Activated CD4-positive, alpha-beta T cell treated with anti-CD3 and anti-CD28 coated beads, Interleukin-2, amount 50 U/mL, for 16 hours (primary cell): ENCODE results near the gene KANSL1L.
"Not testable (repeated sequence)": the region's sequence is repeated elsewhere in the genome, so short reads cannot be mapped to it uniquely, and the experiment has no call there.

Source experiments
- DNase-seq: peaks from one replicate; pipeline ENCODE4 v3.0.0-alpha.2; 2020

Gene KANSL1L

DNA sequence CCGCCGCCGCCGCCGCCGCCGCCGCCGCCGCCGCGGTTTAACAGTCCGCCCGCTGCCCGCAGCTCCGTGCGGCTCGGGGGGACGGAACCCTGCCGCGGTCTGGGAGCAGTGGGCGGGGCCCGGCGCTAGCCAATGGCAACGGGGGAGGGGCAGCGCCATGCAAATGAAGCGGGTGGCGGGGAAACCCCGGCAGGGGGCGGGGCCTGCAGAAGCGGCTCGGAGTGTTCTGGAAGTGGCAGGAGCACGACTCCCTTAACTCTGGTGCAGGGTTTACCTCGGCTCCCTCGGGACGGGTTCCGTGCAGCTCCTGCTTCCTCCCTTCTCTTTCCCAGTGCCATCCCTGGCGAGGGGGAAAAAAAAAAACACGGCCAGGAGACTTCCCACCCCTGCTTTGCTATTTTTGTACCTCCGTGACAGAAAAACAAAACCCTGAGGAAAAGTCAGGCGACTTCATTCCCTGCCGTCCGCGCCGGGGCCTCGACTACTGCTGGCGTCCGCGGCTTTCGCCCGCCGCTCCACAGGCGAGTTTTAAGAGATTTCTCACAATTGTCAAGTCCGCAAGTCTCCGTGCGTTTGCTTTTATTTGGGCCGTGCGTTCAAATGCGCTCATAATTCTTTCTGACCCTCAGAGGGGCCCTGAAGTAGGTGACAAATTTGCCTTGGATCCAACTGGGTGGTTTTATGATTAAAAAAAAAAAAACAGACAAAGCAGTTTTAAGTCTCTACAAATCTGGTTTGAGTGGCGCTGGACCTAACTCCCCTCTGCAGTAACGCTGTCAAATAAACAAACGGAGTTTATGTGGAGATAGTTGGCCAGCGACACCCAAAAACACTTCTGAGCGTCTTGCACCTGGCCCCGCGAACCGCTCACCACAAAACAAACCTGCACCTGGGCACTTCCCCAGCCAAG is at the start of gene KANSL1L:
TSS of gene KANSL1L (minus strand) at position 101 of the 910 bp plus-strand sequence. CDS start 16,827 bp downstream, outside the sequence.
- peak; percentile 96 for DNase-seq

DNA sequence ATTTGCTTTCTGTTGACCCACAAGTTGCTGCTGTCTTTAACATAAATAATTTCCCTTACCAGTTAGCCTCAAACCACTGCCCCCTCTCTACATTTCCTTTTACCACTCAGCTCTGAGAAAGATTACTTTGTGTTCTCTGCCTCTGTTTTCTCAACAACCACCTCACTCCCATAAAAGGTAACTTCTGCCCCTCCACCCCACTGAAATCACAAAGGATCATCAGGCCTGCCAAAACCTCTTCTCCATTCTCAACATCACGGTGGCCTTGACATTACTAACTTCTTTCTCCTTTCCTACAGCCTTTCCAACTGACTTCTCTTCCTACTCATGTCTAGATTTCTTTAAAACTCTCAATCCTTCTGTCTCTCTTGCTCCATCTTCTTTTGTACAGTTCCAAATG is 43.9 kb upstream of the KANSL1L start:
- DNase-seq = no peak

- no peak for DNase-seq
Measured at GRCh38 chr2:210210185-210210584, 39.0 kb upstream of the KANSL1L start.

DNA sequence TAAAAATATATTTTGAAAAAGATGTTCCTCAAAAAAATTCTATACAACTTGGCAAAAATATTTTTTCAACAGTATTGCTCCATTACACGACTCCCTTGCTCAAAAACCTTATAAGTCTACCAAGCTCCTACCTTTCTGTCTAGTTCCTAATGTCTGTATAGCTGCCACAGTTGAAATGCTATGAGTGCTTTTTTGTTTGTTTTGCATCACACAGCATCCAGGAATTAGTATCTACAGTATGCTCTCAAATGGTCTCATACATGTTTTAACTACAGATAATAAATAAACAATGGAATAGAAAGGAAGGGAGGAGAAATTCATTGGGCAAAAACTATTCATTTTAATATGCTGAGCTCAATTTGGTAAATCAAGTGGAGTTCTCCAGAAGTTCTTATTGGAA is 36.7 kb upstream of the KANSL1L start:
- no peak for DNase-seq

DNA sequence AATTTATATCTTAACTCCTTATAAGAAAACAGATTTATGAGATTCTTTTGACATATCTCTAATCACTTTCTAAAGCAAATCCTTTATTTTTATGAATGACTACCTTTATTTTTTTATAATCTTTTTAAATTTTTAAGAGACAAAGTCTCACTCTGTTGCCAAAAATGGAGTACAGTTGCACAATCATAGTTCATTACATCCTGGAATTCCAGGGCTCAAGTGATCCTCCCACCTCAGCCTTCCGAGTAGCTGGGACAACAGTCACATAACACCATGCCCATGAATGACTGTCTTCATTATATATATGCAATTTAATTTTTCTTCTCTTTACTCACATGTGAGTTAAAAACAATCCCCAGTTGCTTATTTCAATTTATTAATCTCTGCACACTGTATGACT is 32.3 kb upstream of the KANSL1L start:
- no peak for DNase-seq

- no peak for DNase-seq
Measured at GRCh38 chr2:210203147-210203546, 31.9 kb upstream of the KANSL1L start.

GRCh38 chr2:210199854-210200253 is 28.6 kb upstream of the KANSL1L start:
- DNase-seq = no peak

DNA sequence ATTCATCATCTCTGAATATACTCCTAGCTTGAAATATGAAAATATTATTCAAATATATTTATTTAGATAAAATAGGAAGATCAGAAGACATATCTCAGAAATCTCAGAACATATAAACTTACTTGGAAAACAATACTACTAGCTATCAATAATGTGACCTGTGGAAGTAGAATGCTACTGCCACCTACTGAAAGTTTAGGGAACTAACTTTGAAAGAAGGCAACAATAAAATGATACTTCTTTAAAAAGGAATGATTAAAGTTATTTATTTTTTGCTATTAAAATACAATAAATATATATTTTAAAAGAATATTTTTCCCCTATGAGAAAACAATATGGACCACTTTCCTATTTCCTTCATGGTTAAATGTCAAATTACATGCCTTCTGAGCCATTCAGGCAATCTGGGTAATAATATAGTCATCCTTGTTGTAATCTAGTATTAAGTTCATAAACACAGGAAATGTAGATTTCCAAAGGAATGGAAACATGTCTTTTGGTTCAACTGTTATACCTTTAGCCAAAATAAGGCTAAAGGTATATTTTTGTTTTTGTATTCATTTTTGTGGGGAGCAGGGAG is 28.1 kb upstream of the KANSL1L start:
- peak; percentile 33 for DNase-seq

- no peak for DNase-seq
Measured at GRCh38 chr2:210198326-210198725, 27.1 kb upstream of the KANSL1L start.

GRCh38 chr2:210197720-210198119 is 26.5 kb upstream of the KANSL1L start:
- DNase-seq = no peak

DNA sequence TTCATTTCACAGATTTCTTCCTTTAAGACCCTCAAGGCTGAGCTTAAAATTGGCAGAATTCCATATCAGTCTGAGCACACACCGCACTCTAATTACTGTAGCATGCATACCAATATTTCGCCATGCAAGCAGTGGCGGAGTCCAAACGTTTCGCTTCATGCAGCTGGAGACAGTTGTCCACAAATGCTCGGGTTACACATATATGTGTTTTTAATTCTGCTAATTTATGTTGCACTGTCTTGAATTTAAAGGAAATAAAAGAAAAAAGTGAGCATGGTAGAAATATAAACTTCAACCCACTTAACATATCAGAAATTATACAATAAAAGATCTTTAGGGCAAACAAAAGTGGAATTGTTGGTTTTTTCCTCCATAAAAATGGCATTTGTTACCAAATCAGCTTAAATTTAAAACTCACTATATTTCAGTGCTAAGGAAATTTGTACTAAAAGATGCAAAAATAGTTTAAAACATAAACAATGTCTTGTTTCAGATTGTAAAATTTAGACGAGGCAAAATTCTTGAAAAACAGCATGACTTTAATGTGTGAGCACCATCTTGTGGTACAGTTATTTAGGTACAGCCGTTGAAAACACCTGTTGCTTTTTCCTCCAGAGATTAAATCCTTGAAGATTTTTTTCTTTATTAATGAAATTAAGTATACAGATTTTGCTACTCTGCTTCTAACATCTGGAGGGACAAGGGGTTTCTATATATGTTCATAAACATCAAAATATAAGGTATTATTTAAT is 24.1 kb upstream of the KANSL1L start:
- DNase-seq = peak; percentile 40

- no peak for DNase-seq
Measured at GRCh38 chr2:210190345-210190744, 19.1 kb upstream of the KANSL1L start.

DNA sequence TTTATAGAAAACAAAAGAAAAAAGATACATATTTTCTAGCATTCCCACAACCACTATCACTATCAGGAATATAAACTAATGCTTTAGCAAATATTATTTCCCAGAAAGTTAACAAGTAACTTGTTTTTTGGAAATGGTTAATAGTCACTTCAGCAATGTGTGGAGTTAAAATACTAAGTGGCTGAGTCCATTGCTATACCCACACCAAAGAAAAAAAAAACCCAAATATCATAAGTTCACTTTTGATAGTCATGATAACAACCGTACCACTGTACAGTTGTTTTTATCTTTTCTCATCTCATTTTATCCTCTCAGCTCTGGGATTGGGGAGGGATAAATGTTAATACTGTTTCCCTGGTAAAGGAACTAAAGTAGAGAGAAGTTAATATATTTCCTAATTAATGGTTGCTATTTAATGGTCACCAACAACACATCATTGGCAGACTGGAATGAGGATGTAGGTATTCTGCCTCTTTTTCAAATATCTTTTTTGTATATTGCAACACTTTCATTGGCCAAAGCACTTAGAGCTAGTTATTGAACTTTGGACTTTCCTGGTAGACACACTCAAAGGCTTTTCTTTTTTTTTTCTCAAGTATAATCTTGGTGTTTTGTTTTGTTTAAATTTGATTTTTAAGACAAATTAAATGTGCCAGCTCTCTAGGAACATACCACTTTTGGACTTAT is 18.4 kb upstream of the KANSL1L start:
- DNase-seq = no peak

- no peak for DNase-seq
Measured at GRCh38 chr2:210188755-210189154, 17.5 kb upstream of the KANSL1L start.

GRCh38 chr2:210188190-210188589 is 17.0 kb upstream of the KANSL1L start:
- DNase-seq = no peak

GRCh38 chr2:210183936-210184335 is 12.7 kb upstream of the KANSL1L start:
- peak; percentile 42 for DNase-seq

GRCh38 chr2:210181606-210182088 is 10.4 kb upstream of the KANSL1L start:
- peak; percentile 16 for DNase-seq

- not testable (repeated sequence) for DNase-seq
Measured at GRCh38 chr2:210181033-210181605, 9.9 kb upstream of the KANSL1L start.

DNA sequence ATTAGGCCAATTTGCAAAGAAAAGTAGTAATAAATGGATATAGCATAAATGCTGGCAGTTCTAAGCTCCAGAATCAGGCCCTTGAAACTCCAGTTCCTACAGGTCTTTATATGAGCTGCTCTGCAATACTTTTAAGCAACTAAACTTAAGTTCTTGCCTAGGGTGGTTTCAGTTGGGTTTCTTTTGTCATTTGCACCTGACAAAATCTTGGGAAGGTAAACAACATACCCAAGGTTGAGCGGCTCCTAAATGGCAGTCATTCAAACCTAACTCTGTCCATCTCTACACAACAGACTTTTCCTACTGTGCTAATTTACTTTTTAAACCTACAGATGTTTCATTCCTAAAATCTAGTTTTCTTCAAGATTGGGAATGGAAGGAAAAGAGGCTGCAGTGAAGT is 9.3 kb upstream of the KANSL1L start:
- DNase-seq = no peak

DNA sequence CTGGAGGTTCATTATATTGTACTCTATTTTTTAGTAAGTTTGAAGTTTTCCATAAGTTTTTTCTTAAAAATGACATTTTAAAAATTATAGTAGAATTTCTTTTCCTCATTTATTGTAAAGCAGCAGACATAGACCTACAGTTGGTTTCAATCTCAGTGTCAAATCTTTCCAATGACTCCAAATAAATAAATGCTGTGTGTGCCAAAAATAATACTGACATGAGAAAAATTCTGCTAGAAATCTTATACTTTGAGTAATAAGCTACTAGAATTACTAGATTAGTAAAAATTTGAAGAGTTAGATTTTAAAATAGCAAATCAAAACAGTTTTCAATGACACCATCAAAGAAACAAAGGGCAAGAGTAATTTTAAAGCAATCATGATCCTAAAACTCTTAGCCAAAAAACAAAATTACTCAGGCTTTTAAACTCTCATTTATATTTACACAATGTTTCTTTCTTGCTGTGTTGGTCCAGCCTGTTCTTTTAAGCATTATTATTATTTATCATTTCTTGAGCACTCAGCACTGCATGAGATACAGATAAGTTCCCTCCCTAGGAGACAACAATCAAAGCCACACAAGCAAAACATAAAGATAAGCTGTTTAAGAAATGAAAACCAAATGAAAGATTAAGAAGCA is 8.3 kb upstream of the KANSL1L start:
- no peak for DNase-seq

- DNase-seq = no peak
Measured at GRCh38 chr2:210177769-210178168, 6.6 kb upstream of the KANSL1L start.

- not testable (repeated sequence) for DNase-seq
Measured at GRCh38 chr2:210177115-210177514, 5.9 kb upstream of the KANSL1L start.
